ENCODE data around the gene DPAGT1. TPM values are rescaled to one million over a fixed set of nuclear protein-coding genes. Genes with fewer than 3 reads are reported as not detected.

DPAGT1 gene
- total RNA-seq, 1 donor from 2014 or later = 33.1 TPM

- intact Hi-C loops (cut with micrococcal nuclease) = no loop called here
- Mint-ChIP-seq H3K9me3 (no peaks in the 10 kb centered on the region), H3K4me1 (peaks cover 5% of the 10 kb centered on the region), H3K4me3 (no peak overlapping the region), H3K27ac (no peak overlapping the region), H3K27me3 (no peaks in the 10 kb centered on the region), H3K36me3 (ENCODE audit: low read depth) (peaks cover 70% of the 10 kb centered on the region)
- POLR2A ChIA-PET = no interaction called here
- ATAC-seq (ENCODE audit: low read depth) (no peak), DNase-seq (no peak)
- CTCF ChIA-PET = no interaction called here
- TF ChIP-seq CTCF (IDR thresholded peaks at IDR 0.05) = no peak
Observed at GRCh38 chr11:119130662-119131061, 29.0 kb upstream of the DPAGT1 start.

- H3K36me3 Mint-ChIP-seq (ENCODE audit: low read depth) = peaks cover 59% of the 10 kb centered on the region
- no peak for TF ChIP-seq CTCF (IDR thresholded peaks at IDR 0.05)
- no peak overlapping the region for H3K4me3 Mint-ChIP-seq
- no peak for ATAC-seq (ENCODE audit: low read depth)
- H3K27ac Mint-ChIP-seq = no peak overlapping the region
- peaks cover 22% of the 10 kb centered on the region for H3K4me1 Mint-ChIP-seq
- intact Hi-C loops (cut with micrococcal nuclease) = no loop called here
- ChIA-PET CTCF (no interaction called here), POLR2A (interaction anchor here (0.7 kb wide), 2 partner anchors 351 to 675 kb away, joined by 3 to 10 read pairs; no protein-coding TSS in a partner anchor)
- no peaks in the 10 kb centered on the region for H3K9me3 Mint-ChIP-seq
- H3K27me3 Mint-ChIP-seq = no peaks in the 10 kb centered on the region
- no peak for DNase-seq
Observed at GRCh38 chr11:119126675-119127268, 25.1 kb upstream of the DPAGT1 start.

- CTCF ChIA-PET = no interaction called here
- Mint-ChIP-seq H3K27ac (no peak overlapping the region), H3K36me3 (ENCODE audit: low read depth) (peaks cover 55% of the 10 kb centered on the region), H3K27me3 (no peaks in the 10 kb centered on the region), H3K4me3 (no peak overlapping the region), H3K4me1 (peaks cover 28% of the 10 kb centered on the region), H3K9me3 (no peaks in the 10 kb centered on the region)
- POLR2A ChIA-PET = interaction anchor here (0.6 kb wide), 1 partner anchor 72 kb away, joined by 6 read pairs; no protein-coding TSS in a partner anchor
- DNase-seq (no peak), ATAC-seq (ENCODE audit: low read depth) (no peak)
- TF ChIP-seq CTCF (IDR thresholded peaks at IDR 0.05) = no peak
- intact Hi-C loops (cut with micrococcal nuclease) = no loop called here
Observed at GRCh38 chr11:119125821-119126220, 24.2 kb upstream of the DPAGT1 start.

GRCh38 chr11:119121811-119122124, 20.1 kb upstream of the DPAGT1 start:
- TF ChIP-seq CTCF (IDR thresholded peaks at IDR 0.05) = no peak
- Mint-ChIP-seq H3K27ac (peak overlapping the region; percentile 92), H3K36me3 (ENCODE audit: low read depth) (peaks cover 30% of the 10 kb centered on the region), H3K27me3 (no peaks in the 10 kb centered on the region), H3K4me1 (peaks cover 32% of the 10 kb centered on the region), H3K4me3 (peak overlapping the region; percentile 94), H3K9me3 (no peaks in the 10 kb centered on the region)
- DNase-seq (no peak), ATAC-seq (ENCODE audit: low read depth) (no peak)
- ChIA-PET CTCF (interaction anchor here (1.2 kb wide), 1 partner anchor 47 kb away, joined by 3 read pairs; no protein-coding TSS in a partner anchor), POLR2A (interaction anchor here (0.6 to 5.4 kb wide), 19 partner anchors 9 to 1109 kb away, joined by 3 to 40 read pairs (median 4); partner anchors contain the start of genes C2CD2L, DPAGT1, HMBS and NLRX1)
- intact Hi-C loops (cut with micrococcal nuclease) = loop anchor here (1.0 kb wide), 8 partner anchors 14 to 213 kb away; partner anchors contain the start of genes C2CD2L, DPAGT1, HYOU1 and RNF26

GRCh38 chr11:119121008-119121810, 19.6 kb upstream of the DPAGT1 start, which contains the start of gene HINFP:
Gene HINFP (plus strand): TSS chr11:119121580. CDS start chr11:119126945, 5,365 bp downstream.
- H3K27ac Mint-ChIP-seq = peak within 1 kb of the TSS; percentile 92
- CTCF ChIA-PET = interaction anchor here (1.0 to 2.0 kb wide), 4 partner anchors 14 to 75 kb away, joined by 3 to 9 read pairs (median 4); partner anchors contain the start of gene C2CD2L
- peak; percentile 97 for ATAC-seq (ENCODE audit: low read depth)
- DNase-seq = peak; percentile 97
- no peaks in the 10 kb centered on the region for H3K9me3 Mint-ChIP-seq
- peaks cover 30% of the 10 kb centered on the region for H3K36me3 Mint-ChIP-seq (ENCODE audit: low read depth)
- peaks cover 30% of the 10 kb centered on the region for H3K4me1 Mint-ChIP-seq
- POLR2A ChIA-PET = interaction anchor here (0.6 to 5.4 kb wide), 19 partner anchors 8 to 1109 kb away, joined by 3 to 40 read pairs (median 4); partner anchors contain the start of genes C2CD2L, DPAGT1, HMBS and NLRX1
- intact Hi-C loops (cut with micrococcal nuclease) = loop anchor here (1.0 kb wide), 8 partner anchors 14 to 213 kb away; partner anchors contain the start of genes C2CD2L, DPAGT1, HYOU1 and RNF26
- H3K27me3 Mint-ChIP-seq = no peaks in the 10 kb centered on the region
- peak within 1 kb of the TSS; percentile 94 for H3K4me3 Mint-ChIP-seq
- no peak for TF ChIP-seq CTCF (IDR thresholded peaks at IDR 0.05)

Data from activated B cell treated with CpG ODN at 0.5 μM for 24 hours (primary cell).